ENCODE measurements around the gene SNX25.

The SNX25 gene

DNA sequence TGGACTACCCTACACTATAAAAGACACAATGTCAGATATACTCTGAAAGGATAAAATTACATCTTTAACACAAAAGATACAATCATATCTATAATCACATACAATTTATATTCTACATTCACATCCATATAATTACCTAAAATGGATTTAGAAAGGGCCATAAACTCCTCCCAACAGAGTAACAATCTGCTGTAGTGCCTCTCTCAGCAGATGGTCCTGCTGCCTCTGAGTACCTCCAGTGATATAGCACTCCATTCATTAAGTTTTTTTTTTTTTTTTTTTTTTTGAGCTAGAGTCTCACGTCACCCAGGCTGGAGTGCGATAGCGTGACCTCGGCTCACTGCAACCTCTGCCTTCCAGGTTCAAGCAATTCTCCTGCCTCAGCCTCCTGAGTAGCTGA, 194.6 kb downstream of the SNX25 start:
- Mint-ChIP-seq H3K36me3 (ENCODE audit: low read depth) (peaks cover 71% of the 10 kb centered on the region), H3K27ac (no peak overlapping the region), H3K4me1 (peaks cover 5% of the 10 kb centered on the region), H3K9me3 (no peaks in the 10 kb centered on the region), H3K4me3 (no peak overlapping the region), H3K27me3 (ENCODE audit: low read depth) (no peaks in the 10 kb centered on the region)
- TF ChIP-seq, protein P1, sequence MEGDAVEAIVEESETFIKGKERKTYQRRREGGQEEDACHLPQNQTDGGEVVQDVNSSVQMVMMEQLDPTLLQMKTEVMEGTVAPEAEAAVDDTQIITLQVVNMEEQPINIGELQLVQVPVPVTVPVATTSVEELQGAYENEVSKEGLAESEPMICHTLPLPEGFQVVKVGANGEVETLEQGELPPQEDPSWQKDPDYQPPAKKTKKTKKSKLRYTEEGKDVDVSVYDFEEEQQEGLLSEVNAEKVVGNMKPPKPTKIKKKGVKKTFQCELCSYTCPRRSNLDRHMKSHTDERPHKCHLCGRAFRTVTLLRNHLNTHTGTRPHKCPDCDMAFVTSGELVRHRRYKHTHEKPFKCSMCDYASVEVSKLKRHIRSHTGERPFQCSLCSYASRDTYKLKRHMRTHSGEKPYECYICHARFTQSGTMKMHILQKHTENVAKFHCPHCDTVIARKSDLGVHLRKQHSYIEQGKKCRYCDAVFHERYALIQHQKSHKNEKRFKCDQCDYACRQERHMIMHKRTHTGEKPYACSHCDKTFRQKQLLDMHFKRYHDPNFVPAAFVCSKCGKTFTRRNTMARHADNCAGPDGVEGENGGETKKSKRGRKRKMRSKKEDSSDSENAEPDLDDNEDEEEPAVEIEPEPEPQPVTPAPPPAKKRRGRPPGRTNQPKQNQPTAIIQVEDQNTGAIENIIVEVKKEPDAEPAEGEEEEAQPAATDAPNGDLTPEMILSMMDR (IDR thresholded peaks at IDR 0.05; ENCODE audit: unreplicated experiment in 3 of 3) = no peak

DNA sequence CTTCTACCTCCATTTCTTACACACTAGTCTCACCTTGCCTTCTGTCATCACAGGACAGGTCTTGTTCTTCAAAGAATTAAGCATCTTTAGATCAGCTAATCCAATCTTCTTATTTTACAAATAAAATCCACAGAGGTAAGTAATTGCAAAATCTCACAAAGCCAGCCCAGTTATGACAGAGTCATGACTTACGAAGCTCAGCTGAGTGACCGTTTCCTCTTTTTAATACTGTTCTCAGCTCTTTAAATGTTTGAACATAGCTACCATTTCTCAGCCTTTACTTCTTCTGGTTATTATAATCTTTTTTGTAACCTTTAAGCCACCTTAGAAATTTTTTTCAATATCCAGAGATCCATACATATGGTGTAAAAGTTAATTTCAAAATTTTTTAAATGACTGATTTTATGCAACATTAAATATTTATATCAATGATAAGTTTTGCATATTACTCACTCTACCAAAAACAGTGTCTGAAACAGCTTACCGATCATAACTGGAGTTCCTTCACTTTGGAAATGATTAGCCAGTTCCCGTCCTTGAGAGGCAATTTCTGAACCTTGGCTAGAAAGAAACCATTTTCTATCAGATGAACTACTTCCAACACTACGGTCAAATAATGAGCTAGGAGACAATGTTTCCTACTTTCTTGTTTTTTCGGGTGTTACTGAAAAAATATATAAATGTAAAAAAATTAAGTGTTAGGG, 196.1 kb downstream of the SNX25 start:
- Mint-ChIP-seq H3K4me3 (no peak overlapping the region), H3K27me3 (ENCODE audit: low read depth) (no peaks in the 10 kb centered on the region), H3K27ac (peak overlapping the region in 2 of 3 experiments; percentile 64 to 90), H3K36me3 (ENCODE audit: low read depth) (peaks cover 65% of the 10 kb centered on the region), H3K4me1 (no peaks in the 10 kb centered on the region), H3K9me3 (peaks cover 3% of the 10 kb centered on the region)
- TF ChIP-seq, protein P1 (IDR thresholded peaks at IDR 0.05; ENCODE audit: unreplicated experiment in 3 of 3) = no peak

DNA sequence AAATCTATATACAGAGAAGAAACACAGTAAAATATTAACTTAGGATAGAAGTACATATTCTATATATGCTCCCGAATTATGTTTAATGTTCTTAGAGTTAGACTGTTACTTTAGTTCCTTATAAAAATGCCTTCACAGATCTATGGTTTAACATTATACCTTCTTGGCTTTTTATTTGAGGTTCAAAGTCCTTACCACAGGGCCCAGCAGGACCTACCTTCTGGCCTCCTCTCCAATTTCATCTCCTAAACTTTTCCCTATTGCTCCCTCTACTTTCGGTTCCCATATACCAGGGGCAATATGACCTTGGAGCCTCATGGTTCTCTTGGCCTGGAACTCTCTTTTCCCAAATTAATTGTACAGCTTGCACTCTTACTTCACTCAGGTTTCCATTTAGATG, 199.0 kb downstream of the SNX25 start:
- Mint-ChIP-seq H3K9me3 (peaks cover 3% of the 10 kb centered on the region), H3K27me3 (ENCODE audit: low read depth) (no peaks in the 10 kb centered on the region), H3K4me3 (no peak overlapping the region), H3K36me3 (ENCODE audit: low read depth) (peaks cover 60% of the 10 kb centered on the region), H3K27ac (no peak overlapping the region), H3K4me1 (no peaks in the 10 kb centered on the region)
- TF ChIP-seq, protein P1 (IDR thresholded peaks at IDR 0.05; ENCODE audit: unreplicated experiment in 3 of 3) = no peak

DNA sequence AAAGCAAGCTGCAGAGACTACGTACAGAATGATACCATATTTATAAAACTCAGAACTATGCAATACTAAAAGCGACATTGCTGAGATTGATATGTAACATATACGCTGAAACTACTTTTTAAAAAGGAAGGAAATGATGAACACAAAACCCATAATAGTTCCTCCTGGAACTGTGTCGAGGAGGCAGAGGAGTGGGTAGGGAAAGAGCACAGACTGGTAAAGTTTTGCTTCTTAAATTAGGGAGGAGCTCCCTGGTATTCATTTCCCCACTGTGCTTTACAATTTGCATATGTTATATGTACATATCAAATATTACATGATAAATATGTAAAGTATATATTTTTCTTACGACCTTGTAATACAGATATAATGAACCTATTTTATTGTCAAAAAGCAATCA, 202.5 kb downstream of the SNX25 start:
- no peaks in the 10 kb centered on the region for H3K27me3 Mint-ChIP-seq (ENCODE audit: low read depth)
- H3K4me3 Mint-ChIP-seq = no peak overlapping the region
- TF ChIP-seq, protein P1 (IDR thresholded peaks at IDR 0.05; ENCODE audit: unreplicated experiment in 3 of 3) = no peak
- no peaks in the 10 kb centered on the region for H3K4me1 Mint-ChIP-seq
- peaks cover 3% of the 10 kb centered on the region for H3K9me3 Mint-ChIP-seq
- no peak overlapping the region for H3K27ac Mint-ChIP-seq
- H3K36me3 Mint-ChIP-seq (ENCODE audit: low read depth) = peaks cover 58% of the 10 kb centered on the region

DNA sequence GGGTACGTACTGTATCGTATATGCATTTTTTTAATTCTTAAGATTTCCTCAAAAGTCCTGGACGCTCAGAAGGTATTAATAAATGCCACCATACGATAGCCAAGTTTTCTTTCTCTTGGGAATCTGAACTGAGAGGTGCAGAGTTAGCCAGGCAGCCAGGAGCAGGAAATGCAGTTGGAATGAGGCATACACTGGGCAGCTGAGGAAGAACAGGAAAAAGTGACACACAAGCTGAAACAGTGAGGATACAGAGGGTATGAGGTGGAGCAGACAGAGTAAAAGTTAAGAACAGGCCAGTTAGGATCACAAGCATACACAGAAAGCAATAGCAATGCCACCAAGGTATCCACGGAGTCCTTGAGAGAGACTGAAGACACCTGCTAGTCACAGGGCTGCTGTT, 203.0 kb downstream of the SNX25 start:
- Mint-ChIP-seq H3K27ac (peak overlapping the region in 1 of 3 experiments; percentile 41), H3K36me3 (ENCODE audit: low read depth) (peaks cover 62% of the 10 kb centered on the region), H3K4me1 (no peaks in the 10 kb centered on the region), H3K27me3 (ENCODE audit: low read depth) (no peaks in the 10 kb centered on the region), H3K4me3 (no peak overlapping the region), H3K9me3 (peaks cover 3% of the 10 kb centered on the region)
- TF ChIP-seq, protein P1 (IDR thresholded peaks at IDR 0.05; ENCODE audit: unreplicated experiment in 3 of 3) = no peak
